ENCODE data around the gene ABAT.

DNA sequence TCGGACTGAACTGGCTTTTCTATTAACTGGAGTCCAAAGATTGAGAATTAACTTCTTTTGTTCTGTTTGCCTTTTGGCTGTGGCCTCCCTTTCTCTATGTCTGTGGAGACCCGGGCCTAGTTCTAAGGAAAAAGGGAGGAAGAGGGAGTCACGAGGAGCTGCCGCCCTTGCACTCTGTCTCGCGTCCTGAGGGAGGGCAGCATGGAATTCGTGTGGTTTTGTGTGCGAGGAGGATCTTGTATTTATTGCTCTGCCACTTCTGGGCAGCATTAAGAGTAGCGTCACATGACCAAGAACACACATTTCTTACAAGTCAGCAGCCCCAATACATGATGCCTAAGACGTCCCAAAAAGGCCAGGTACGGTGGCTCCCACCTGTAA, 29.3 kb upstream of the ABAT start:
- TF ChIP-seq CTCF (IDR thresholded peaks at IDR 0.05) (no peak), ZFX (IDR thresholded peaks at IDR 0.05; ENCODE audit: borderline replicate concordance) (no peak)
